LHCN-M2 (cell line): ENCODE data around the gene RAPGEF1. TPM values are rescaled to one million over a fixed set of nuclear protein-coding genes. Genes with fewer than 3 reads are reported as not detected.

Experiments used
- DNase-seq: peaks from one replicate; pipeline ENCODE4 v3.0.0-alpha.2; 2012; ENCODE audit warnings: low read depth
- total RNA-seq: library from RNA; depleted of rRNA; stranded (reverse); fragments of >200 nt; gene quantifications from 2 replicates; pipeline ENCODE4 v1.2.3, GENCODE V29; 2014

RAPGEF1 gene
- total RNA-seq, 1 experiment from 2014 or later = 44.9 TPM

GRCh38 chr9:131589124-131589711 lies 150.7 kb downstream of the RAPGEF1 start:
- no peak for DNase-seq

- DNase-seq = no peak
Measured at GRCh38 chr9:131588396-131588795, 151.5 kb downstream of the RAPGEF1 start.

- no peak for DNase-seq
Measured at GRCh38 chr9:131587906-131588305, 152.0 kb downstream of the RAPGEF1 start.

- no peak for DNase-seq
Measured at GRCh38 chr9:131587331-131587730, 152.5 kb downstream of the RAPGEF1 start.

- DNase-seq = no peak
Measured at GRCh38 chr9:131585375-131585774, 154.5 kb downstream of the RAPGEF1 start.

GRCh38 chr9:131584858-131585257 lies 155.0 kb downstream of the RAPGEF1 start:
- no peak for DNase-seq

- DNase-seq = no peak
Measured at GRCh38 chr9:131583836-131584555, 155.9 kb downstream of the RAPGEF1 start.

- DNase-seq = no peak
Measured at GRCh38 chr9:131583337-131583645, 156.6 kb downstream of the RAPGEF1 start.

- DNase-seq = no peak
Measured at GRCh38 chr9:131582466-131583336, 157.2 kb downstream of the RAPGEF1 start.

GRCh38 chr9:131582056-131582455 lies 157.8 kb downstream of the RAPGEF1 start:
- DNase-seq = no peak

GRCh38 chr9:131580358-131580757 lies 159.5 kb downstream of the RAPGEF1 start:
- no peak for DNase-seq

GRCh38 chr9:131579789-131580211 lies 160.1 kb downstream of the RAPGEF1 start:
- no peak for DNase-seq

GRCh38 chr9:131578731-131579504 lies 161.0 kb downstream of the RAPGEF1 start:
- DNase-seq = no peak

GRCh38 chr9:131578021-131578420 lies 161.9 kb downstream of the RAPGEF1 start:
- no peak for DNase-seq

GRCh38 chr9:131577005-131578000 lies 162.6 kb downstream of the RAPGEF1 start:
- DNase-seq = no peak

- DNase-seq = no peak
Measured at GRCh38 chr9:131575946-131576853, 163.7 kb downstream of the RAPGEF1 start.

- DNase-seq = no peak
Measured at GRCh38 chr9:131574730-131575640, 164.9 kb downstream of the RAPGEF1 start.

GRCh38 chr9:131567910-131568309 lies 172.0 kb downstream of the RAPGEF1 start:
- DNase-seq = no peak
